Measurements from ENCODE around the gene ZNF236. TPM values are rescaled to one million over a fixed set of nuclear protein-coding genes. Genes with fewer than 3 reads are reported as not detected.
A peak's percentile ranks its signal among the peaks of the same experiment; 100 is the strongest.

The ZNF236 gene
- total RNA-seq, 4 donors from 2014 or later = 6.2 to 16.5 (median 10.7) TPM

DNA sequence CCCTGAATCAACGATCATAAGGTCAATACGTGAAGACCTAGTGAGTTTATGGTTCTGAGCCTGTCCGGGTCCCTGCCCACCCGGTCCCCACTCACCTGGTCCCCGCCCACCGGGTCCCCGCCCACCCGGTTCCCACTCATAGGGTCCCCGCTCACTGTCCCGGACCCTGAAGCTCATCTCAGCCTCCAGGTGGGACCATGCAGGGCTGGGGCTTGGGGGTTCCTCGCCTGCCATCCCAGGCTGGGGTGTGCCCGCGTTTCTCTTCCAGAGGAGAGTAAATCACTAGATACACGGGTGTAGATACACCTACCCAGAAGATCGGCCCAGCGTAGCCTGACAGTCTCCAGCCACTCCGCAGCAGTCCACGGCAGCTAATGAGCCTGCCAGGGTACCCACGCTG, 178.7 kb downstream of the ZNF236 start:
- H3K27ac ChIP-seq = peak overlapping the region in 1 of 4 donors; percentile 28
- intact Hi-C loops (cut with DNase I) = loop anchor here (5.0 to 10.0 kb wide), 2 partner anchors 134 to 211 kb away; partner anchors contain the start of gene MBP
- no peak overlapping the region for H3K4me3 ChIP-seq
- no peaks in the 10 kb centered on the region for H3K9me3 ChIP-seq
- no peak for DNase-seq
- H3K36me3 ChIP-seq = no peaks in the 10 kb centered on the region
- H3K27me3 ChIP-seq = no peaks in the 10 kb centered on the region
- peaks cover 0 to 17% (median 0%) of the 10 kb centered on the region in 3 donors for H3K4me1 ChIP-seq
- WGBS, 2 donors = 72 to 84% methylated on average over 5 to 18 of the region's 19 CpGs
- TF ChIP-seq, protein P1, sequence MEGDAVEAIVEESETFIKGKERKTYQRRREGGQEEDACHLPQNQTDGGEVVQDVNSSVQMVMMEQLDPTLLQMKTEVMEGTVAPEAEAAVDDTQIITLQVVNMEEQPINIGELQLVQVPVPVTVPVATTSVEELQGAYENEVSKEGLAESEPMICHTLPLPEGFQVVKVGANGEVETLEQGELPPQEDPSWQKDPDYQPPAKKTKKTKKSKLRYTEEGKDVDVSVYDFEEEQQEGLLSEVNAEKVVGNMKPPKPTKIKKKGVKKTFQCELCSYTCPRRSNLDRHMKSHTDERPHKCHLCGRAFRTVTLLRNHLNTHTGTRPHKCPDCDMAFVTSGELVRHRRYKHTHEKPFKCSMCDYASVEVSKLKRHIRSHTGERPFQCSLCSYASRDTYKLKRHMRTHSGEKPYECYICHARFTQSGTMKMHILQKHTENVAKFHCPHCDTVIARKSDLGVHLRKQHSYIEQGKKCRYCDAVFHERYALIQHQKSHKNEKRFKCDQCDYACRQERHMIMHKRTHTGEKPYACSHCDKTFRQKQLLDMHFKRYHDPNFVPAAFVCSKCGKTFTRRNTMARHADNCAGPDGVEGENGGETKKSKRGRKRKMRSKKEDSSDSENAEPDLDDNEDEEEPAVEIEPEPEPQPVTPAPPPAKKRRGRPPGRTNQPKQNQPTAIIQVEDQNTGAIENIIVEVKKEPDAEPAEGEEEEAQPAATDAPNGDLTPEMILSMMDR (IDR thresholded peaks at IDR 0.05) = no peak
- no peak for TF ChIP-seq POLR2A (IDR thresholded peaks at IDR 0.05)

DNA sequence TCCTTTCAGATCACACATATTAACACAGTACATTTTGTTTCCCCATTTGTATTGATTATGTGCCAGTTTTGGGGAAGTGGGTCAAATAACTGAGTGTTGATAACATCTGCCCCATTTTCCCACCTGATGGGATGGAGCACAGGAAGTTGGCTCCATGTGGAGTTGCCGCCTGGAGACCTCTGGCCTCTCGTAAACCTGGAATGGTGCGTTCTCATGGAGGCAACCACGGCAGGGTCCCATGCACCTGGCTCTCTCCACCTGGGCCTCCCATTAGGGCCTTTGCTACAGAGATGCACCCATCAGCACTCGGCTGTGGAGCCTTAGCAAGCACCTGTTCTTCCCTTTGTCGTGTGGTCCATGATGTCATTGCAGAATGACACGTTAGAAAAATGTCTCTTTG, 179.6 kb downstream of the ZNF236 start:
- 77 to 89% methylated on average over 4 to 5 of the region's 7 CpGs for WGBS, 2 donors
- no peak for DNase-seq
- intact Hi-C loops (cut with DNase I) = loop anchor here (5.0 to 10.0 kb wide), 2 partner anchors 133 to 210 kb away; partner anchors contain the start of gene MBP
- no peak overlapping the region for H3K4me3 ChIP-seq
- no peak for TF ChIP-seq POLR2A (IDR thresholded peaks at IDR 0.05)
- TF ChIP-seq, protein P1 (IDR thresholded peaks at IDR 0.05) = no peak
- H3K4me1 ChIP-seq = peaks cover 0 to 17% (median 0%) of the 10 kb centered on the region in 3 donors
- no peak overlapping the region for H3K27ac ChIP-seq
- no peaks in the 10 kb centered on the region for H3K27me3 ChIP-seq
- no peaks in the 10 kb centered on the region for H3K9me3 ChIP-seq
- H3K36me3 ChIP-seq = no peaks in the 10 kb centered on the region

DNA sequence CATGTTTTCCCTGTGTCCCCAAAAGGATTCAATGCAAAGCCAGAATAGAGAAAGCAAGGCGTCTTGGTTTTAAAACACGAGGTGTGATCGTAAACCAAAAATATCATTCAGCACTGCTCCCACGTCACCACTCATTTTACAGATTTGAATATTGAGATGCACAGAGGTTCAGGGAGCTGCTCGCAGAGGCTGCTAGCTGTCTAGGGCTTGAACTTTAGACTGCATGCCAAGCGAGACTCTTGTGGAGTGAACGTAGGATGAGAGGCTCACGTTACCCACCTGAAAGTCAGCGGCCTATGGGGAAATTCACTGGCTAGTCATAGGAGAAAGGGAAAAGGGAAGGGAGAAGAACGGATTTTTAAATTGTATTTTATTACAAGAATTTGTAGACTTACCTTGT, 180.1 kb downstream of the ZNF236 start:
- H3K27me3 ChIP-seq = no peaks in the 10 kb centered on the region
- no peak overlapping the region for H3K27ac ChIP-seq
- H3K36me3 ChIP-seq = no peaks in the 10 kb centered on the region
- no peak overlapping the region for H3K4me3 ChIP-seq
- TF ChIP-seq, protein P1 (IDR thresholded peaks at IDR 0.05) = no peak
- TF ChIP-seq POLR2A (IDR thresholded peaks at IDR 0.05) = no peak
- H3K4me1 ChIP-seq = peaks cover 0 to 17% (median 0%) of the 10 kb centered on the region in 3 donors
- H3K9me3 ChIP-seq = no peaks in the 10 kb centered on the region
- no peak for DNase-seq
- WGBS, 2 donors = 84 to 90% methylated on average over 10 of the region's 10 CpGs
- intact Hi-C loops (cut with DNase I) = loop anchor here (5.0 to 10.0 kb wide), 2 partner anchors 132 to 210 kb away; partner anchors contain the start of gene MBP

DNA sequence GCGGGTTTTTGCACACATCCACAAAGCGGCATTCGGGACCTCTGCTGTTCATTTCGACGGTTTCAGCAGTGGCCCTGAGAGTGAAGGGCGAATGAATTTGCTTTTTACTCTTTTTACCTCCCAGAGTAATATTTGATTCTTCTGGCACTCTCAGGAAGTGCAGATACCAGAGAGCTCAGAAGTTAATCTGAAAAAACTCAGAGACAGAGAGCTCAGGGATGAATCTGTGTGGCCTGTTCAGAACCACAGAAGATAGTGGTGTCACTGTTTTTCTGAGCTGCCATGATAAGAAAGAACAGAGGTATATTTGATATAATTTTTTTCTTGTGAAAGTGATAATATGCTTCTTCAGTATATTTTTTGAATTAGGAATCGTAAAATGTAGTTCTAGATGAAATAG, 181.0 kb downstream of the ZNF236 start:
- H3K27ac ChIP-seq = no peak overlapping the region
- 94% methylated on average over 7 of the region's 7 CpGs for WGBS, 2 donors
- intact Hi-C loops (cut with DNase I) = loop anchor here (5.0 to 10.0 kb wide), 2 partner anchors 131 to 209 kb away; partner anchors contain the start of gene MBP
- no peaks in the 10 kb centered on the region for H3K9me3 ChIP-seq
- no peaks in the 10 kb centered on the region for H3K36me3 ChIP-seq
- no peak for DNase-seq
- H3K4me1 ChIP-seq = peaks cover 0 to 17% (median 0%) of the 10 kb centered on the region in 3 donors
- TF ChIP-seq, protein P1 (IDR thresholded peaks at IDR 0.05) = no peak
- no peak for TF ChIP-seq POLR2A (IDR thresholded peaks at IDR 0.05)
- H3K4me3 ChIP-seq = no peak overlapping the region
- H3K27me3 ChIP-seq = no peaks in the 10 kb centered on the region

DNA sequence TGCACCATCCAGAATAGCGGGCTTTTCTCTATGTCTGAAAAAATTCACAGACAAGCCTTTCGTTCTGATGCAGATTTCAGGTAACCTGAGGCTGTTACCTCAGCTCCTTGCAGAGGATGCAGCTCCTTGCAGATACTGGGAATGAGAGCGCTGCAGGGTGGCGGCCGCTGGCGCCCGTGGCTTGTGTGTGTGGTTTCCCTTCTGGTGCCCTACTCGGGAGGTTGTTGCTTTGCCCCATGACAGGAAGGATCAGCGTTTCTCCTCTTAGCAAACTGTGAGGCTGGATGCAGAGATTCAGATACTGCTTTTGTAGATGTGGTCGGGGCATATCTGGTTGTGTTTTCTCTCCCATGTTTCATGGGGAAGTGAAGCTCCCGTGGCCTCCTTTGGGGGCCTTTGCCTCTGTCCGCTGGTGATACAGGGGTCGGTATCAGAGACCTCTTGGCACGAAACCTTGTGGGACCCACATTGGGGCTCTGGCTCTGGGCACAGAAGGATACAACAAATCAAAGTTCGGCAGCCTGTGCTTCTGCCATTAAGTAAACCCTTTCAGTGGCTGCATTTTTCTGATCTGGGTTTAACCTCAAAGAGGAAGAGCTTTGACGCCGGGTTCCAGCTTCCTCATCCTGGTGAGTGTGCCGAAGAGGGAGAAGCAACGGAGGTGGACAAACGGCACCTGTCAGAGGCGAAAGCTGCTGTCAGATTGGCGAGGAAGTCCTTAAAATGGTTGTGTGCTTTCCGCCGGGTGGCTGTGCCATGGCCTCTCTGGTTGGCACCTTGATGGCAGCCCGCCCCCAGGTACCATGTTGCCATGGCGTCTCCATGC, 182.4 kb downstream of the ZNF236 start:
- H3K27ac ChIP-seq = peak overlapping the region in 3 of 4 donors; percentile 0 to 56 (median 48)
- no peak overlapping the region for H3K4me3 ChIP-seq
- DNase-seq = no peak
- H3K36me3 ChIP-seq = peaks cover 0 to 14% (median 0%) of the 10 kb centered on the region in 3 donors
- intact Hi-C loops (cut with DNase I) = loop anchor here (5.0 to 10.0 kb wide), 2 partner anchors 130 to 208 kb away; partner anchors contain the start of gene MBP
- no peak for TF ChIP-seq POLR2A (IDR thresholded peaks at IDR 0.05)
- 60 to 65% methylated on average over 13 to 24 of the region's 26 CpGs for WGBS, 2 donors
- H3K4me1 ChIP-seq = peaks cover 0 to 17% (median 0%) of the 10 kb centered on the region in 3 donors
- no peaks in the 10 kb centered on the region for H3K27me3 ChIP-seq
- no peaks in the 10 kb centered on the region for H3K9me3 ChIP-seq
